Hepatocyte (in vitro differentiated cells): ENCODE measurements around the gene TLR4.

Experiments
- CTCF ChIP-seq: fragments of 200-600 bp; sonication (generic); IDR thresholded peaks from 2 replicates; pipeline ENCODE4 v1.5.1; 2016; ENCODE audit warnings: antibody characterized with exemption, mild to moderate bottlenecking; ENCODE audit not compliant: poor library complexity
- EZH2 ChIP-seq: fragments of 200-600 bp; sonication (generic); IDR thresholded peaks from 2 replicates; pipeline ENCODE4 v1.6.1; 2016; ENCODE audit warnings: antibody characterized with exemption, mild to moderate bottlenecking, borderline replicate concordance

GRCh38 chr9:117768750-117769395 lies 64.7 kb downstream of the TLR4 start:
- TF ChIP-seq EZH2, result no peak
- no peak for TF ChIP-seq CTCF
